ENCODE results near the gene TMEM72.

Gene TMEM72

DNA sequence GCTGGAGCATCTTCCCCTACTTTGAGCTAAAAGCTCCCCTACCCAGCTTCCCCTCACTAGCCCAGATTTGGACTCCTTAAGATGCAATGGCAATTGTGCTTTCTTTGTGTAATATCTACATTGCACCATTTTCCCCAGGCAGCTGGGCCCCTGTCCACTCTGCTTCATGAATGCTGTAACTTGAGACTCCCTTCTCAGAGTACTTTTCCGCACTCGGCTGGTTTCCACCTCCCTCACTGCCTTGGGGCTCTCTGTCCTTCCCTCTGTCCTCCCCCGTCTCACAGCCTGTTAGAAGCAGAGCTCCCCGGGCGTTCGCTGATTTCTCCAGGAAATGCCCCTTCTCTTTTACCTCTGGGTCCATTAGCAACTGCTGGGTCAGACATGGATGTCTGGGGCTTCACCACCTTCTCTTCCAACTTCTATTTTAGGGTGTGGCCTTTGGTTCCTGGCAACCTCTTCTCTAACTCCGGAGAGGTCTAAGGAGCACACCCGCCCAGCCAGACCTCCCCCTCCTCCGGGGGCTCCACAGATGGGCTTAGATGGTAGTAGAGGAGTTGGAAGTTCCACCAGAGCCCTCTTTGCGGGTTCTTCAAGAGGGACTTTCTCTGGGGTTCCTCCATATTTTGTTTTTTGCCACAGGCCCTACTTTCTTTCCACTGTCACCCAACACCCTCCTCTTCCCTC lies 2.9 kb upstream of the TMEM72 start:
- no peak overlapping the region for H3K27ac ChIP-seq (ENCODE audit: insufficient read depth in 1 of 2, low read depth in 1 of 2, low read length in 2 of 2, poor library complexity in 1 of 2, severe bottlenecking in 2 of 2)
- WGBS (ENCODE audit: insufficient coverage): 96% methylated on average over 8 of the region's 10 CpGs
- no peak for DNase-seq
- H3K9me3 ChIP-seq (ENCODE audit: control extremely low read depth in 1 of 5, control insufficient read depth in 4 of 5, insufficient read depth in 2 of 5, low read depth in 1 of 5, low read length in 4 of 5): peaks cover 0 to 4% (median 0%) of the 10 kb centered on the region in 5 experiments
- CTCF ChIA-PET: interaction anchor here (0.6 to 0.9 kb wide), 2 partner anchors 13 to 60 kb away, joined by 3 read pairs; no protein-coding TSS in a partner anchor
- H3K4me3 ChIP-seq (ENCODE audit: control insufficient read depth in 1 of 7, extremely low read depth in 1 of 7, insufficient read depth in 4 of 7, low read depth in 2 of 7, low read length in 6 of 7): no peak overlapping the region
- POLR2A ChIA-PET: no interaction called here
- peaks cover 3 to 27% (median 14%) of the 10 kb centered on the region in 4 experiments for H3K4me1 ChIP-seq (ENCODE audit: control extremely low read depth in 1 of 4, control insufficient read depth in 4 of 4, insufficient read depth in 4 of 4, low read length in 3 of 4)
- H3K36me3 ChIP-seq (ENCODE audit: control insufficient read depth in 4 of 4, insufficient read depth in 4 of 4, low read length in 3 of 4): no peaks in the 10 kb centered on the region
- no peaks in the 10 kb centered on the region for H3K27me3 ChIP-seq (replicated peaks in 2 of 5; ENCODE audit: control insufficient read depth in 4 of 5, insufficient read depth in 5 of 5, low read length in 4 of 5)

DNA sequence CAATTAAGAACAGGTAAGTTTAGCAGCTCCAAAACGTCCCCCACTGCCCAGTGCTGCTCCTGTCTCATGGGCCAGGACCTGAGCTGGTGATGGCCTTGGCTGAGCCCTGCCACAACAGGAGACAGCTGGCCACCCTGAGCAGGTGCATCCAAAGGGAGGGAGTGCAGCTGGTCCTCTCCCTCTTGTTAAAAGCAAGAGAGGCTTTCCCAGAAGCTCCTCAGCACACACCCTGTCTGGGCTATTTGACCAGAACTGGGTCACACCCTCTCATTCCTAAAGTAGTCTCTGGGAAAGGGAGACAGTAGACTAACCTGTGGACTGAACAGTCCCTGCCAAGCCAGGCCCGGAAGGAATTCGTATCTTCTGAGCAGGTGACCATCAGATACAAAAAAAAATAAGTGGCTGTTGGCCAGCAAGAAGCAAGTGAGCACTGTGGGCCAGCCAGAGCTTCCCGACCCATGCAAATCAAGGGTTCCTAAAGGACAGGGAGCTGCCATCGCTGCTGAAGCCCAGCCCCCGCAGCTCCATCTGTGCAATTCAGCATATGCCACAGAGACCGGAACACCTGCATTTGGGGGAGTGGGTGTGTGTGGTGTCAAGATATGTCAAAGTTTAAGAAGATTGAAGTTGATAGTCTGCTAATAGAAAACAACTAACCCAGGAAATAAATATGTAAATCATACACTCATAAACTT lies 2.1 kb upstream of the TMEM72 start:
- Histone ChIP-seq H3K27me3 (replicated peaks in 2 of 5; ENCODE audit: control insufficient read depth in 4 of 5, insufficient read depth in 5 of 5, low read length in 4 of 5) (no peaks in the 10 kb centered on the region), H3K9me3 (ENCODE audit: control extremely low read depth in 1 of 5, control insufficient read depth in 4 of 5, insufficient read depth in 2 of 5, low read depth in 1 of 5, low read length in 4 of 5) (peaks cover 0 to 4% (median 0%) of the 10 kb centered on the region in 5 experiments), H3K27ac (ENCODE audit: insufficient read depth in 1 of 2, low read depth in 1 of 2, low read length in 2 of 2, poor library complexity in 1 of 2, severe bottlenecking in 2 of 2) (no peak overlapping the region), H3K4me1 (ENCODE audit: control extremely low read depth in 1 of 4, control insufficient read depth in 4 of 4, insufficient read depth in 4 of 4, low read length in 3 of 4) (peaks cover 7 to 36% (median 23%) of the 10 kb centered on the region in 4 experiments), H3K36me3 (ENCODE audit: control insufficient read depth in 4 of 4, insufficient read depth in 4 of 4, low read length in 3 of 4) (no peaks in the 10 kb centered on the region), H3K4me3 (ENCODE audit: control insufficient read depth in 1 of 7, extremely low read depth in 1 of 7, insufficient read depth in 4 of 7, low read depth in 2 of 7, low read length in 6 of 7) (no peak overlapping the region)
- ChIA-PET CTCF (interaction anchor here (0.9 to 1.0 kb wide), 2 partner anchors 12 to 24 kb away, joined by 3 to 5 read pairs; no protein-coding TSS in a partner anchor), POLR2A (no interaction called here)
- DNase-seq: no peak
- 100% methylated on average over 6 of the region's 7 CpGs for WGBS (ENCODE audit: insufficient coverage)

DNA sequence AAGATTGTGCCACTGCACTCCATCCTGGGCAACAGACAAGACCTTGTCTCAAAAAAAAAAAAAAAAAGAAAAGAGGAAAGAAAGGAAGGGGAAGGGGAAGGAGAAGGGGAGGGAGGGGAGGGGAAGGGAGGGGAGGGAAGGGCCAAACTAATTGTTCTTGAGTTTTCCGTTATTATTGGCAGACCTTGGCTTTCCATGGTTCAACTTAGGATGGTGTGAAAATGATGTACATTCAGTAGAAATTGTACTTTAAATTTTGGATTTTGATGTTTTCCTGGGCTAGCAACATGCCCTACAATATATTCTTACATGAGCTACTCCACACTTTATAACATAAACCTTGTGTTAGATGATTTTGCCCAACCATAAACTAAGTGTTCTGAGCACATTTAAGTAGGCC lies 1.2 kb upstream of the TMEM72 start:
- H3K4me3 ChIP-seq (ENCODE audit: control insufficient read depth in 1 of 7, extremely low read depth in 1 of 7, insufficient read depth in 4 of 7, low read depth in 2 of 7, low read length in 6 of 7): no peak overlapping the region
- DNase-seq: no peak
- WGBS (ENCODE audit: insufficient coverage): no CpG with 5 or more reads among the region's 1 CpG
- peaks cover 0 to 4% (median 0%) of the 10 kb centered on the region in 5 experiments for H3K9me3 ChIP-seq (ENCODE audit: control extremely low read depth in 1 of 5, control insufficient read depth in 4 of 5, insufficient read depth in 2 of 5, low read depth in 1 of 5, low read length in 4 of 5)
- ChIA-PET CTCF (interaction anchor here (1.0 kb wide), 1 partner anchor 23 kb away, joined by 5 read pairs; no protein-coding TSS in a partner anchor), POLR2A (no interaction called here)
- no peaks in the 10 kb centered on the region for H3K36me3 ChIP-seq (ENCODE audit: control insufficient read depth in 4 of 4, insufficient read depth in 4 of 4, low read length in 3 of 4)
- H3K4me1 ChIP-seq (ENCODE audit: control extremely low read depth in 1 of 4, control insufficient read depth in 4 of 4, insufficient read depth in 4 of 4, low read length in 3 of 4): peaks cover 9 to 44% (median 31%) of the 10 kb centered on the region in 4 experiments
- no peaks in the 10 kb centered on the region for H3K27me3 ChIP-seq (replicated peaks in 2 of 5; ENCODE audit: control insufficient read depth in 4 of 5, insufficient read depth in 5 of 5, low read length in 4 of 5)
- no peak overlapping the region for H3K27ac ChIP-seq (ENCODE audit: insufficient read depth in 1 of 2, low read depth in 1 of 2, low read length in 2 of 2, poor library complexity in 1 of 2, severe bottlenecking in 2 of 2)

DNA sequence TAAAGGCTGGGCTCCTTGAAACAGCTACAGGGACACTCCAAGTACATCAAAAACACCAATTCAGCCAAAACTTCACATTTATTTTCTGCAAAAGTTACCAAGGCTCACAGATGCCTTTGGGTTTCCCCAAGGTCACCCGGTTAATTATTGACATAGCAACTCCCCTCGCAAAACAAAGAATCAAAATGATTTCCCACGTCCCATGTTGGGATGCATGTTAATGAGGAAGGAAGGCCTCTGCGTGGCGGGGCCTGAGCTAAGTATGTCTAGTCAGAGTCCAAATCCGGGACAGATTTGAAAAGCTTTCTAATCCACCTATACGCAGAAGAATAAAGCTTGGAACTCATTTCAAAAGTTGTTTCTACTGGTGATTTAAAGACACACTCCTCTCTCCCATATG lies 535 bp upstream of the TMEM72 start:
- DNase-seq: no peak
- ChIA-PET CTCF (interaction anchor here (0.9 kb wide), 1 partner anchor 20 kb away, joined by 3 read pairs; no protein-coding TSS in a partner anchor), POLR2A (no interaction called here)
- no peak overlapping the region for H3K27ac ChIP-seq (ENCODE audit: insufficient read depth in 1 of 2, low read depth in 1 of 2, low read length in 2 of 2, poor library complexity in 1 of 2, severe bottlenecking in 2 of 2)
- peaks cover 9 to 48% (median 34%) of the 10 kb centered on the region in 4 experiments for H3K4me1 ChIP-seq (ENCODE audit: control extremely low read depth in 1 of 4, control insufficient read depth in 4 of 4, insufficient read depth in 4 of 4, low read length in 3 of 4)
- 79% methylated on average over 7 of the region's 7 CpGs for WGBS (ENCODE audit: insufficient coverage)
- H3K9me3 ChIP-seq (ENCODE audit: control extremely low read depth in 1 of 5, control insufficient read depth in 4 of 5, insufficient read depth in 2 of 5, low read depth in 1 of 5, low read length in 4 of 5): peaks cover 0 to under 1% (median 0%) of the 10 kb centered on the region in 5 experiments
- no peaks in the 10 kb centered on the region for H3K27me3 ChIP-seq (replicated peaks in 2 of 5; ENCODE audit: control insufficient read depth in 4 of 5, insufficient read depth in 5 of 5, low read length in 4 of 5)
- peak overlapping the region in 1 of 7 experiments; percentile 52 for H3K4me3 ChIP-seq (ENCODE audit: control insufficient read depth in 1 of 7, extremely low read depth in 1 of 7, insufficient read depth in 4 of 7, low read depth in 2 of 7, low read length in 6 of 7)
- H3K36me3 ChIP-seq (ENCODE audit: control insufficient read depth in 4 of 4, insufficient read depth in 4 of 4, low read length in 3 of 4): no peaks in the 10 kb centered on the region

DNA sequence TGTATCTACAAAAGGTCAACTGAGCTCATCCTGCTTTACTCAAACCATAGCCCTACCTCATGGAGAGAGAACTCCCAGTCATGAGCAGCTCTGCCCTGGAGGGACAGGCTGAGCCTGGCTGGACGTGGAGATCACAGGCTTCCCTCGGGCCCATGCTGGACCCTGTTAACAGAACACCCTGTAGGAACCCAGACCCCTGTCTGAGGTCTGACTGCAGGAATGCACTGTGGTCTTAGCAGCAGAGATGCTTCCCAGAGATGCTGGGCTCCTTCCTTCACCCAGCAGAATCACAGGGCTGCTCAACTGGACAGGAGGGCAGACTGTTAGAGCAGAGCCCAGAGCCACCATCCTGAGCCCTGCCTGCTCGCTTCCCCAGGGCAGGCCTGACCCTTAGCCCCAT lies 814 bp downstream of the TMEM72 start:
- ChIA-PET CTCF (no interaction called here), POLR2A (no interaction called here)
- H3K9me3 ChIP-seq (ENCODE audit: control extremely low read depth in 1 of 5, control insufficient read depth in 4 of 5, insufficient read depth in 2 of 5, low read depth in 1 of 5, low read length in 4 of 5): no peaks in the 10 kb centered on the region
- H3K27ac ChIP-seq (ENCODE audit: insufficient read depth in 1 of 2, low read depth in 1 of 2, low read length in 2 of 2, poor library complexity in 1 of 2, severe bottlenecking in 2 of 2): no peak overlapping the region
- no peak for DNase-seq
- no peaks in the 10 kb centered on the region for H3K36me3 ChIP-seq (ENCODE audit: control insufficient read depth in 4 of 4, insufficient read depth in 4 of 4, low read length in 3 of 4)
- peaks cover 9 to 48% (median 34%) of the 10 kb centered on the region in 4 experiments for H3K4me1 ChIP-seq (ENCODE audit: control extremely low read depth in 1 of 4, control insufficient read depth in 4 of 4, insufficient read depth in 4 of 4, low read length in 3 of 4)
- H3K27me3 ChIP-seq (replicated peaks in 2 of 5; ENCODE audit: control insufficient read depth in 4 of 5, insufficient read depth in 5 of 5, low read length in 4 of 5): no peaks in the 10 kb centered on the region
- peak overlapping the region in 1 of 7 experiments; percentile 3 for H3K4me3 ChIP-seq (ENCODE audit: control insufficient read depth in 1 of 7, extremely low read depth in 1 of 7, insufficient read depth in 4 of 7, low read depth in 2 of 7, low read length in 6 of 7)
- 93% methylated on average over 3 of the region's 3 CpGs for WGBS (ENCODE audit: insufficient coverage)

DNA sequence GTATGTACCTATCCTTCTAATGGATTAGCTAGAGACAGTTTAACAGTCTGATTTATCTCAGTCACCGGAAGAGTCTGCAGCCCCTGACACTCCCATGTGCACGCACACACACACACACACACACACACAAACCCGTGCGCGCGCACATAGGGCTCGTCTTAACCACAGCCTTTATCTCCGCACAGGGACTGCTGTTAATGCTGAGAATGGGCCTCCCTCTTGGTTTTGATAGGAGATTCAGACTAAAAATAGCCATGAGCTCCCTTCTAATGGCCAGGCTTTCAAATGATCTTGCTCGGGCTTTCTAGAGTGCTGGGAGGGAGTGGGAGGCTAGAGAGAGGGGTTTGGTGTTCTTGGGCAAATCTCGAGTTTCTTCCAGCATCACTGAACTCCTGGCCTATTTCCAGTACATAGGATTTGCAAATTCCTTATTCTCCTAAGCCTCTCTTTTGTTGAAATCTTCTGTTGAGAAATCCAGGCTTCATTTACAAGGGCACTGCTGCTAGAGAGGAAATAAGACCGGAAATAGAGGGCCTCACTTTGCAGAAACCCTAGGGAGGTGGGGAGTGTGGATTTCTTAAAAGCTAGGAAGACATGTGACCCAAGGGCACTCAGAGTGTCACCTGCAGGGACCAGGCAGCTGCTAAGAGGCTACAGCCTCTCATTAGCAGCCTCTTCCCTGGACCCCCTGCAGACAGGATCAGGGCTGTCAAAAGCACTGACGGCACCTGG lies 2.4 kb downstream of the TMEM72 start:
- Histone ChIP-seq H3K27me3 (replicated peaks in 2 of 5; ENCODE audit: control insufficient read depth in 4 of 5, insufficient read depth in 5 of 5, low read length in 4 of 5) (no peaks in the 10 kb centered on the region), H3K36me3 (ENCODE audit: control insufficient read depth in 4 of 4, insufficient read depth in 4 of 4, low read length in 3 of 4) (no peaks in the 10 kb centered on the region), H3K4me1 (ENCODE audit: control extremely low read depth in 1 of 4, control insufficient read depth in 4 of 4, insufficient read depth in 4 of 4, low read length in 3 of 4) (peaks cover 9 to 48% (median 34%) of the 10 kb centered on the region in 4 experiments), H3K9me3 (ENCODE audit: control extremely low read depth in 1 of 5, control insufficient read depth in 4 of 5, insufficient read depth in 2 of 5, low read depth in 1 of 5, low read length in 4 of 5) (peaks cover 0 to 8% (median 2%) of the 10 kb centered on the region in 5 experiments), H3K27ac (ENCODE audit: insufficient read depth in 1 of 2, low read depth in 1 of 2, low read length in 2 of 2, poor library complexity in 1 of 2, severe bottlenecking in 2 of 2) (no peak overlapping the region), H3K4me3 (ENCODE audit: control insufficient read depth in 1 of 7, extremely low read depth in 1 of 7, insufficient read depth in 4 of 7, low read depth in 2 of 7, low read length in 6 of 7) (peak overlapping the region in 5 of 7 experiments; percentile 15 to 51 (median 31))
- ChIA-PET CTCF (interaction anchor here (1.1 to 1.3 kb wide), 2 partner anchors 11 to 49 kb away, joined by 3 read pairs; no protein-coding TSS in a partner anchor), POLR2A (no interaction called here)
- peak; percentile 68 to 91 (median 83) for DNase-seq
- no CpG with 5 or more reads among the region's 12 CpGs for WGBS (ENCODE audit: insufficient coverage)
